IMR-90 (cell line): ENCODE data around the gene SBF2. TPM values are rescaled to one million over a fixed set of nuclear protein-coding genes. Genes with fewer than 3 reads are reported as not detected.

Experiments
- ATAC-seq: fragments of 200-7000 bp; cut with Tn5 transposase; 2 replicates; pipeline ENCODE4 v1.9.1; 2020; ENCODE audit warnings: low read depth, mild to moderate bottlenecking, moderate library complexity
- BruUV-seq: library from RNA; stranded (reverse); fragments of 400-500 nt; replicated peaks from 2 replicates; lab custom pipeline; 2021; lab: Mats Ljungman, UMichigan
- CTCF ChIA-PET: fragments of 300-600 bp; formaldehyde crosslinking; extraction: SDS; loops from one replicate; lab custom pipeline; 2021; ENCODE audit warnings: antibody characterized with exemption; lab: Yijun Ruan, JAX
- POLR2A ChIA-PET: fragments of 300-600 bp; sonication (Branson Sonifier 250); formaldehyde crosslinking; loops from one replicate; lab custom pipeline; 2022; ENCODE audit warnings: antibody characterized with exemption; ENCODE audit not compliant: unreplicated experiment; lab: Charles Lee
- DNase-seq: peaks from one replicate; pipeline ENCODE4 v3.0.0; 2013
- H2AFZ ChIP-seq: replicated peaks from 2 replicates; pipeline ENCODE3; 2013; ENCODE audit warnings: low read length, mild to moderate bottlenecking; ENCODE audit not compliant: poor library complexity
- H2AK5ac ChIP-seq: 2 replicates; pipeline ENCODE4 v1.6.1; 2013; ENCODE audit warnings: low read depth, low read length, inconsistent platforms
- H2AK9ac ChIP-seq: replicated peaks from 2 replicates; pipeline ENCODE3; 2013; ENCODE audit warnings: mild to moderate bottlenecking, low read depth, low read length, moderate library complexity; ENCODE audit not compliant: poor library complexity
- H2BK120ac ChIP-seq: 2 replicates; pipeline ENCODE4 v1.6.1; 2013; ENCODE audit warnings: low read depth, low read length, inconsistent platforms
- H2BK15ac ChIP-seq: 3 replicates; pipeline ENCODE4 v1.6.1; 2013; ENCODE audit warnings: low read depth, low read length, inconsistent platforms
- H2BK20ac ChIP-seq: 2 replicates; pipeline ENCODE4 v1.6.1; 2013; ENCODE audit warnings: low read depth, mild to moderate bottlenecking, inconsistent platforms, low read length, moderate library complexity
- H2BK5ac ChIP-seq: 2 replicates; pipeline ENCODE4 v1.6.1; 2013; ENCODE audit warnings: mild to moderate bottlenecking, low read depth, low read length, inconsistent platforms; ENCODE audit not compliant: poor library complexity, severe bottlenecking
- H3K14ac ChIP-seq: replicated peaks from 2 replicates; pipeline ENCODE4 v1.6.1; 2013; ENCODE audit warnings: low read depth, low read length, inconsistent platforms
- H3K18ac ChIP-seq: 2 replicates; pipeline ENCODE4 v1.6.1; 2013; ENCODE audit warnings: low read depth, low read length, control low read depth
- H3K23ac ChIP-seq: 2 replicates; pipeline ENCODE4 v1.6.1; 2013; ENCODE audit warnings: low read depth, low read length, inconsistent platforms
- H3K27ac ChIP-seq: 2 replicates; pipeline ENCODE4 v1.5.1; 2013; ENCODE audit warnings: mild to moderate bottlenecking, control low read depth, low read length; ENCODE audit not compliant: insufficient read depth
- H3K27me3 ChIP-seq: 2 replicates; pipeline ENCODE4 v1.6.1; 2013; ENCODE audit warnings: low read length; ENCODE audit not compliant: control insufficient read depth, insufficient read depth
- H3K36me3 ChIP-seq: 2 replicates; pipeline ENCODE4 v1.6.1; 2013; ENCODE audit warnings: low read length, mixed read lengths; ENCODE audit not compliant: control insufficient read depth, insufficient read depth
- H3K4ac ChIP-seq: 2 replicates; pipeline ENCODE4 v1.6.1; 2013; ENCODE audit warnings: low read depth, low read length, inconsistent platforms
- H3K4me1 ChIP-seq: 2 replicates; pipeline ENCODE4 v1.6.1; 2013; ENCODE audit warnings: low read length, mixed read lengths; ENCODE audit not compliant: control insufficient read depth, insufficient read depth
- H3K4me2 ChIP-seq: 2 replicates; pipeline ENCODE4 v1.6.1; 2013; ENCODE audit warnings: low read depth, mild to moderate bottlenecking, control low read depth, low read length, moderate library complexity
- H3K4me3 ChIP-seq: 2 replicates; pipeline ENCODE4 v1.5.1; 2013; ENCODE audit warnings: low read depth, mild to moderate bottlenecking, control low read depth, low read length, moderate library complexity; ENCODE audit not compliant: insufficient read depth
- H3K56ac ChIP-seq: 2 replicates; pipeline ENCODE4 v1.6.1; 2013; ENCODE audit warnings: low read length, inconsistent platforms; ENCODE audit not compliant: insufficient read depth; ENCODE audit errors: extremely low read depth
- H3K79me1 ChIP-seq, 2 experiments: 2 replicates each; pipeline ENCODE4 v1.6.1; 2013; ENCODE audit warnings: low read length in 2 of 2, inconsistent platforms in 1 of 2, low read depth in 1 of 2
- H3K9ac ChIP-seq: 2 replicates; pipeline ENCODE4 v1.6.1; 2013; ENCODE audit warnings: low read depth, low read length, control low read depth
- H3K9me1 ChIP-seq: 2 replicates; pipeline ENCODE4 v1.6.1; 2013; ENCODE audit warnings: low read length, inconsistent platforms; ENCODE audit not compliant: insufficient read depth
- H3K9me3 ChIP-seq: 2 replicates; pipeline ENCODE4 v1.6.1; 2013; ENCODE audit warnings: low read length; ENCODE audit not compliant: control insufficient read depth, insufficient read depth
- H4K20me1 ChIP-seq: 2 replicates; pipeline ENCODE4 v1.6.1; 2013; ENCODE audit warnings: low read length, inconsistent platforms; ENCODE audit not compliant: insufficient read depth
- H4K5ac ChIP-seq: 2 replicates; pipeline ENCODE4 v1.6.1; 2013; ENCODE audit warnings: mild to moderate bottlenecking, low read depth, low read length, control low read depth
- H4K8ac ChIP-seq, 2 experiments: 2 replicates each; pipeline ENCODE4 v1.6.1; 2013; ENCODE audit warnings: low read depth in 2 of 2, low read length in 2 of 2, control low read depth in 1 of 2, inconsistent platforms in 1 of 2
- H4K91ac ChIP-seq: 2 replicates; pipeline ENCODE4 v1.6.1; 2013; ENCODE audit warnings: low read depth, low read length, inconsistent platforms; ENCODE audit not compliant: insufficient read depth
- BHLHE40 ChIP-seq: fragments of 150-350 bp; IDR thresholded peaks from 2 replicates; pipeline ENCODE4 v1.6.1; 2016; ENCODE audit warnings: mild to moderate bottlenecking, low read depth, low read length
- CEBPB ChIP-seq: IDR thresholded peaks from 2 replicates; pipeline ENCODE4 v1.6.1; 2012; ENCODE audit warnings: low read depth, low read length, improper control_type of control experiment
- CHD1 ChIP-seq: IDR thresholded peaks from 2 replicates; pipeline ENCODE4 v1.6.1; 2012; ENCODE audit warnings: low read depth, low read length, improper control_type of control experiment
- CTCF ChIP-seq: conservative IDR thresholded peaks from 2 replicates; pipeline ENCODE4 v1.5.1; 2012; ENCODE audit warnings: mild to moderate bottlenecking, low read depth, low read length, improper control_type of control experiment
- ELK1 ChIP-seq: fragments of 150-350 bp; IDR thresholded peaks from 2 replicates; pipeline ENCODE4 v1.6.1; 2016; ENCODE audit warnings: low read depth, mild to moderate bottlenecking, low read length, moderate library complexity, borderline replicate concordance
- FOS ChIP-seq: fragments of 150-350 bp; IDR thresholded peaks from 2 replicates; pipeline ENCODE4 v1.6.1; 2016; ENCODE audit warnings: low read depth, low read length
- MAFK ChIP-seq: IDR thresholded peaks from 2 replicates; pipeline ENCODE4 v1.6.1; 2012; ENCODE audit warnings: low read depth, low read length, improper control_type of control experiment
- MAZ ChIP-seq: IDR thresholded peaks from 2 replicates; pipeline ENCODE4 v1.6.1; 2012; ENCODE audit warnings: low read depth, mild to moderate bottlenecking, low read length, improper control_type of control experiment, moderate library complexity, borderline replicate concordance
- MXI1 ChIP-seq: IDR thresholded peaks from 2 replicates; pipeline ENCODE4 v1.6.1; 2012; ENCODE audit warnings: low read depth, mild to moderate bottlenecking, low read length, moderate library complexity, borderline replicate concordance
- NFE2L2 ChIP-seq: fragments of 150-350 bp; IDR thresholded peaks from 2 replicates; pipeline ENCODE4 v1.6.1; 2016; ENCODE audit warnings: low read depth, mild to moderate bottlenecking, low read length
- POLR2A ChIP-seq: IDR thresholded peaks from 2 replicates; pipeline ENCODE4 v1.6.1; 2012; ENCODE audit warnings: mild to moderate bottlenecking, low read depth, low read length
- RAD21 ChIP-seq: IDR thresholded peaks from 2 replicates; pipeline ENCODE4 v1.6.1; 2012; ENCODE audit warnings: low read length, improper control_type of control experiment
- RCOR1 ChIP-seq: IDR thresholded peaks from 2 replicates; pipeline ENCODE4 v1.6.1; 2012; ENCODE audit warnings: mild to moderate bottlenecking, low read length, improper control_type of control experiment; ENCODE audit not compliant: insufficient replicate concordance
- RFX5 ChIP-seq: IDR thresholded peaks from 2 replicates; pipeline ENCODE4 v1.8.0; 2012; ENCODE audit warnings: low read depth, mild to moderate bottlenecking, low read length, moderate library complexity
- SMC3 ChIP-seq: fragments of 150-350 bp; IDR thresholded peaks from 2 replicates; pipeline ENCODE4 v1.6.1; 2016; ENCODE audit warnings: low read depth, mild to moderate bottlenecking, antibody characterized with exemption, low read length, moderate library complexity
- WGBS, 2 experiments: methylation state at CpG; one replicate each; pipeline versions ENCODE4 v1.1.5 to v1.1.7; 2013; ENCODE audit warnings: missing lambda C conversion rate in 2 of 2; ENCODE audit not compliant: insufficient read length in 1 of 2; ENCODE audit errors: extremely low coverage in 2 of 2; 5-methylcytosine and 5-hydroxymethylcytosine counted together
- dilution Hi-C: fragments of 300-500 bp; cut with HindIII; formaldehyde crosslinking; loops from one replicate; pipeline ENCODE4 v1.14.3; 2018; ENCODE audit warnings: low sequenced_read_pairs; ENCODE audit not compliant: unreplicated experiment
- in situ Hi-C: fragments of 300-500 bp; cut with MboI; formaldehyde crosslinking; loops from 3 replicates; pipeline ENCODE4 v1.14.3; 2019; ENCODE audit warnings: low sequenced_read_pairs, inconsistent platforms, mixed read lengths
- intact Hi-C: fragments of 100-400 bp; cut with micrococcal nuclease; formaldehyde crosslinking; loops from 2 replicates; pipeline ENCODE4 v1.10.0; 2022
- polyA plus RNA-seq, 3 experiments: library from polyadenylated mRNA; depleted of rRNA; stranded (reverse); fragments of >200 nt; gene quantifications; 2 replicates each; pipeline ENCODE4 v1.2.3, GENCODE V29; 2012; ENCODE audit warnings: low replicate concordance in 1 of 3
- total RNA-seq: library from RNA; depleted of rRNA; stranded (reverse); fragments of >200 nt; gene quantifications from 2 replicates; pipeline ENCODE4 v1.2.3, GENCODE V29; 2012
- TF ChIP-seq, protein P1 (sequence below): fragments of 150-350 bp; IDR thresholded peaks from 2 replicates; pipeline ENCODE4 v1.6.1; 2017; ENCODE audit warnings: mild to moderate bottlenecking, antibody characterized with exemption, low read length, low read depth

SBF2 gene
- total and polyA plus RNA-seq, 2 of the 4 experiments (the other 2 are of a cell fraction): 23.8 to 51.8 TPM

GRCh38 chr11:9747828-9748227 lies 546.2 kb downstream of the SBF2 start:
- Histone ChIP-seq H3K23ac (no peak overlapping the region), H4K8ac (no peak overlapping the region), H2BK20ac (no peak overlapping the region), H2AK9ac (no peak overlapping the region), H3K79me1 (peaks cover 6 to 37% of the 10 kb centered on the region in 2 experiments; a peak in 3 of 4 replicates), H3K4me3 (no peak overlapping the region), H4K5ac (no peak overlapping the region), H3K27ac (no peak overlapping the region), H3K56ac (no peak overlapping the region), H3K9ac (no peak overlapping the region), H2BK15ac (no peak overlapping the region), H2AFZ (no peak overlapping the region), H3K14ac (no peak overlapping the region), H3K9me1 (peaks cover 6% of the 10 kb centered on the region), H2BK5ac (no peak overlapping the region), H2BK120ac (no peak overlapping the region), H2AK5ac (no peak overlapping the region), H3K36me3 (peaks cover 13% of the 10 kb centered on the region), H3K9me3 (no peaks in the 10 kb centered on the region), H3K4ac (no peak overlapping the region), H4K20me1 (no peaks in the 10 kb centered on the region), H3K18ac (no peak overlapping the region), H3K4me2 (no peak overlapping the region), H3K27me3 (no peaks in the 10 kb centered on the region), H4K91ac (no peak overlapping the region), H3K4me1 (peaks cover 5% of the 10 kb centered on the region)
- DNase-seq (no peak), ATAC-seq (no peak)
- BruUV-seq: no TSS peak
- TF ChIP-seq POLR2A (no peak), CEBPB (no peak), FOS (no peak), CTCF (no peak), BHLHE40 (no peak), RCOR1 (no peak), MAFK (no peak), SMC3 (no peak), NFE2L2 (no peak), RFX5 (no peak), MXI1 (no peak), ELK1 (no peak), RAD21 (no peak), MAZ (no peak), CHD1 (no peak)
- TF ChIP-seq, protein P1, sequence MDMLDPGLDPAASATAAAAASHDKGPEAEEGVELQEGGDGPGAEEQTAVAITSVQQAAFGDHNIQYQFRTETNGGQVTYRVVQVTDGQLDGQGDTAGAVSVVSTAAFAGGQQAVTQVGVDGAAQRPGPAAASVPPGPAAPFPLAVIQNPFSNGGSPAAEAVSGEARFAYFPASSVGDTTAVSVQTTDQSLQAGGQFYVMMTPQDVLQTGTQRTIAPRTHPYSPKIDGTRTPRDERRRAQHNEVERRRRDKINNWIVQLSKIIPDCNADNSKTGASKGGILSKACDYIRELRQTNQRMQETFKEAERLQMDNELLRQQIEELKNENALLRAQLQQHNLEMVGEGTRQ: no peak
- intact Hi-C loops (loop anchor here (1.0 to 5.0 kb wide), 3 partner anchors 134 to 287 kb away; partner anchors contain the start of genes WEE1 and ZNF143), in situ Hi-C loops (loop anchor here (10.0 kb wide), 1 partner anchor 133 kb away; no protein-coding TSS in a partner anchor), dilution Hi-C loops (no loop called here)
- ChIA-PET CTCF (interaction anchor here (0.6 to 1.9 kb wide), 11 partner anchors 10 to 793 kb away, joined by 3 to 6 read pairs (median 4); partner anchors contain the start of gene RNF141), POLR2A (no interaction called here)
- 100% methylated on average over 2 of the region's 5 CpGs; no CpG with 5 or more reads in 1 of the 2 experiments for WGBS, 2 experiments
